GM21529 (cell line): ENCODE measurements around the gene MAFG.

Experiments
- ATAC-seq: cut with Tn5 transposase; IDR thresholded peaks from one replicate; pipeline ENCODE4 v1.9.1; 2021; ENCODE audit not compliant: unreplicated experiment

Gene MAFG

DNA sequence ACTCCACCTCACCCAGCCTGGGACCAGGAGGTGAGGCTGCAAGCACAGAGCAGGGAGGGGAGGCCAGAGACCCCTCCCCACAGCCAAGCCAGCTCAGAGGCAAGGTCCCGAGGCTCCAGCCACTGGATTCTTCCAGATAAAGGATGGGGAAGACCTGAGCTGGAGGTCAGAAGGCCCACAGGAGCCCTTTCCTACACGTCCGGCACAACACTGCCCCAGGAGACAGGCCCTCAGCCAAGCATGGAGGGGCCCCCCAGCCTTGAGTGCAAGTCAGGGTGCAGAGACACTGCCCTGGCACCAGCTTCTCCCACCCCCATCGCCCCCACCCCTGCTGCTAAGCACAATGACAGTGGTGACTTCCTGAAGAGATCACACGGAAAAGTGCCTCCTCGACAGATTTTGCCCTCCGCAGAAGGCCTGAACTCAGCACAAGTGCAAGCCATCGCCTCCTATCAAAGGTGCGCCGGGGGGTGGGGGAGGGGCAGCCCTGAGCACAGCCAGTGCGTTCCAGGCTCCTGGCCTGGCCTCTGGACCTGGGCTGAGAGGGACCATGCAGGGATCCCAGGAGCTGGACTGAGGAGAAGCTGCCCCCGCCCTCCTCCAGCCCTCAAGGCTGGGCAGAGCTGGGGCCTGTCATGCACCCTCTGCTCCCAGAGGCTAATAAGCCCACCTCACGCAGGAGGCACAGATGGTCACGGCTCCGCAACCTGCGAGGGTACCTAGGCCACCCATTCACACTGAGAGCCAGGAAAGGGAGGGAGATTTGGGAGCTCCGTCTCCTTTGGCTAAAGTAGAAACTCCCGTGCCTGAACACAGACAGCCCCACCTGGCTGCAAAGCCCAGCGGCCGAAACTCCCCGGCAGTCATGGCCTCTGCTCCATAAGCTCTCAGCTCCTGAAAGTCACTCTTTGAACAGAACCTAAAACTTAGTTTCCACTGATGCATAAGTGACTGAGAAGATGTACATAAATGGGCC is 2.7 kb downstream of the MAFG start:
- ATAC-seq: no peak

DNA sequence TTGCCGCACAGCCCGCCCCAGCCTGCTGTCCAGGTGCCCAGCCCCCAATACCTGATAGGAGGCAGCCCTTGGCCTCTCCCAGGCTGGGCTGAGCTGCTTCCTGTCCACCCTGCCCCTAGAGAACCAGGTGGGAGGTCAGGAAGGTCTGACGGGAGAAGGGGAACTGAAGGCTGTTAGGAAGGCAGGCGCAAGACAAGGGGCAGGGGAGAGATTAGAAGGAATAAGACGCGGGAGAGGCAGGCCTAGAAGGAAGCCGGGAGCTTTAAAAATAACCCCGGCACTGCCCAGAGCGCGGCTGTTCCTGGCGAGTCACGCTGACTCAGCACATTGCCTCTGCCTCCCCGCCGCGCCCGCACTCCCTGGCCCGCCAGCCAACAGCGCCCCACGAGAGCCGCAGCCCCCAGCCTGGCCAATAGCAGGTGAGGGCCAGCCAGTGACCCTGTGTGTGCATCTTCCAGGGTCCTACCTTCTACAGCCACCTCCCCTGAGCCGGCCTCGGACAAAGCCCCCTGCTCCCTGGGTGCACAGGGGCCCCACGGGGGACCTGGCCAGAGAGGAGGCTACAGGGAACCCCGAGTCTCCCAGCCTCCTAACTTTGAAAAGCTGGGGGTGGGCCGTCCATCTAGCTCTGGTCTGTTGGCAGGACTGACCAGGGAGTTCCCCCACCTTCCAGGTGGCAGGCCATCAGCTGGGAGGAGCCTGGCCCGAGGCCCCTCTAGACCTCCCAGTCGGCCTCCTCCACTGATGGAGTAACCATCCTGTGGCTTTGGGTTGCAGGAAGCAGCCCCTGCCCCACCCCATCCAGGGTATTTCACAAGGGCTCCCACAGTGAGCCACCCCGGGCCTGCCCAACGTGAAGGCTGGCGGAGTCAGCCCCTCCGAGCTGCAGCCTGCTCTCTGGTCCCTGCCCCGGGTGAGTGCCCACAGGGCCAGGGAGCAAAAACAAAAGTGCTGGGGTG is 4.0 kb downstream of the MAFG start:
- ATAC-seq: no peak

DNA sequence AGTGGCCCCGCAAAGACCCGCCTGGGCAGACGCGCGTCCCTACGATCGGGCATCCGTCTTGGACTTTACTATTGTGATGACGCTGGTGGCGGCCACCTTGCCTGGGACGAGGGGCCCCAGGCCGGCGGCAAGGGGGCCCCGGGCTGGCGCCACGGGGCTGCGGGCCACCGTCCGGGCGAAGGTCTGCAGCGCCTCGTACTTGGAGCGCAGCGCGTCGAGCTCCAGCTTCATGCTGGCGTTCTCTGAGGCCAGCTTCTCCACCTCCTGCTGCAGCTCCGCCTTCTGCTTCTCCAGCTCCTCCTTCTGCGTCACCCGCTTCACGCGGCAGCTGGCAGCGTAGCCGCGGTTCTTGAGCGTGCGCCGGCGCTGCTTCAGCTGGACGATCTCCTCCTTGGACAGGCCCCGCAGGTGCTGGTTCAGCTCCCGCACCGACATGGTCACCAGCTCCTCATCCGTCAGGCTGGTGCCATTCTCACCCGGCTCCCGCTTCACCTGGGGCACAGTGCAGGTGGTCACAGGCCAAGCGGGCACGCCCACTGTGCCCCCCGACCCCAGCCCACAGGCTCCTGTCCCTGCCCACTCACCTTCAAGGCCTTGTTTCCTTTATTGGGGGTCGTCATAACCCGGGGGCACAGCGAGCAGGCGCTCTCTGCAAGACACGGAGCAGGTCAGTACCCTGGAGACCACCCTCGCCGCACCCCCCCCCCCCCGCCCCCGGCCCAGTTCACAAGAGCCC is 4.8 kb downstream of the MAFG start:
- no peak for ATAC-seq

DNA sequence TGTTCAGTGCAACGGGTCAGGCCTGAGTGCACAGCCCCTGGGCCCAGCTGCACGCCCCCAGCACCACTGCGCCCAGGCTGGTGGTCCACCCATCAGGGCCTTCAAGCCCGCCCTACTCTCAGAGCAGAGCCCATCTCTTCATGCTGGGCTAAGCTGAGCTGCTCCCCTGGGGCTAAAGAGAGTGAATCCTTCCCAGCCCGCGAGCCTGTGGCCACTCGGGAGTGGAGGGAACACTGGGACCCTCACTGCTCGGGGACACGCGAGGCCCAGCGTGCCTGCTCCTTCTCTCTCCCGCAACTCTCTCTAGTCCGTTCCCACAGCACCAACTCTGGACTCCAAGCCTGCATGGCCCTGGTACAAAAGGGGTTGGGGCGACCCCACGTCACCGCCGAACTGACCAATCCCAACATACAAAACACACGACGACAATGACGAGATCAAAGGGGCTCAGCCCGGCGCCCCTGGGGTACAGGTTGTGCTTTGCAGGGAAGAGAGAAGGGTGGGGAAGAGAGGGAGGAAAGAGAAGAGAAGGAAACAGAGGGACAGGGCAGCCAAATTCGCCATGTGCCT is 5.5 kb downstream of the MAFG start:
- ATAC-seq: no peak

DNA sequence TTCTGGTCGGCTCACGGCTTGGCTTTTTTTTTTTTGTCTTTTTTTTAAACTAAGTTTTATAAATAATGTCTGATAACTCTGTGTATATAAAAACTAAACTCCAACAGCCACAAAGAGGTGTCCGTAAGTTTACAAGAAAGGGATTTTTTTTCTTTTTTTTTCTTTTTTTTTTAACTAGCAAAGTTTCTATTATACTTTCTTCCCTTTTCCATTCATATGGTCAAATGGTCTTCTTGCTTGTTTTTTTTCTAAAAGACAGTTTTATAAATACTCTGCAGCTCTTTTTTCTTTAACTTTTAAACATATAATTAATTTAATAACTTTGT is 6.0 kb downstream of the MAFG start:
- no peak for ATAC-seq

DNA sequence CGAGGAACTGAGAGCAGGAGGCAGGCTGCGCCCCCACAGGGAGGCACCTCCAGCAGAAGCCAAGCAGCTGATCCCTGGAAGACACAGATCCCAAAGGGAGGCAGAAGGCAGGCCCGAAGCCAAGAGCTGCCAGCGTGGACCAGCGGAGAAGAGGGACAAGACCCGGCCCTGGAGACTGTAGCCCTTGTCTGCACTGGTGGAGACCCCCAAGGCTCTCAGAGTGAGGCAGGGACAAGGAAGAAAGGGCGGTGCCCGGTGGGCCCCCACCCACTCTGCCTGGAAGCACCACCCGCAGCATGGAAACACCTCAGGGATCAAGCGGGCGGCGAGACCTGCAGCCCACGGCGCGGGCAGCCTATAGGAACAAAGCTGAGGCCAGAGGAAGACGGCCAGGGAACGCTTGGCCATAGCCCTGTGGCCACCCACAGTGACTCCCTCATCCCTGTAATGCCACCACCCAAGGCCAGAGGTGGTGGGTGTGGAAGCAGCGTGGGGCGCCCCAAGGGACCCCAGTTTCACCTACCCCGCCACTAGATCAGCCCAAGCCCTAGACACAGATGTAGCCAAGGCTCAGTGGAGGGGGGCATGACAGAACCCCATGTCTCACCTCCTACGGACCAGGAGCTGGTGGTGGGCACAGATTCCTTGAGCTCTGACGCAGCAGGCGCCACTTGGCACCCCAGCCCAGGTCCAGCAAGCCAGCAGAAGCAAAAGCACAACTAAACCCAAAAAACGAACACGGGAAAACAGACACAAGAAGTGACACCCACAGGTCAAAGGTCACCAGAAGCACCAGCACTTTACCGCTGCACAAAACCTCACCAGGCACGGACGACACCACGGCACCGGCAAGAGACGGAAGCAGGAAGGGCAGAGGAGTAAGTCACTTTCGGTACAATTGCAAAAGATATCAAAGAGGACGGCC is 6.7 kb downstream of the MAFG start:
- no peak for ATAC-seq

DNA sequence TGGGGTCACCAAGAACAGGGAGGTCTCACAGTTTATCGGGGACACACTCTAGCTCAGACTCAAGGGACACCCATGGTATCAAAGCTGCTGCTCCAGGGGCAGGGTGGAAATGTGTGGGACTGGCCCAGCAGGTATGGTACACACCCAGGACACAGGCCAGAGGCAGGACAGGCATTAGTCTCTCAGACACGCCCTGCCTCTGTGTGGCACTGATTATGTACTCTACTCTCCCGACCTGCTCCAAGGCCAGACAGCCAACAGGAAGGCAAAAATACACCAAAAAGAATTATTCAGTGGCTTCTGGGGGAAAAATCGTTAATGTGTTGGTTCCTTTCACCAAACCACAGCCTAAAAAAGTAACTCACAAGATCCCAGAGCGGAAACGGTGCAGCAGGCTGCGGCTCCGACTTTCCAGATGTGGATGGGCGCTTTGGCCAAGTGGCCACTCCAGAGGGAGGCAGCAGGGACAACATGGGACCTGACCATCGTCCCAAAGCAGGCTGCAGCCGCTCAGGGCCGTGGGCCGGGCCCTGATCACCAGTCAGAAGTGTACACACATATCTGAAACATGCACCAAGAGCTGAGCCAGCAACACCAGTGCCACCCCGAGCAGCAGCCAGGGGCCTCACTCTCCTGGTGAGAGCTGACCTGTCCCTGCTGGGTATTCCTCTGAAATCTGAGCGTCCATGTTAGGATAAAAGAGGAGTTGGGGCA is 8.5 kb downstream of the MAFG start:
- no peak for ATAC-seq

DNA sequence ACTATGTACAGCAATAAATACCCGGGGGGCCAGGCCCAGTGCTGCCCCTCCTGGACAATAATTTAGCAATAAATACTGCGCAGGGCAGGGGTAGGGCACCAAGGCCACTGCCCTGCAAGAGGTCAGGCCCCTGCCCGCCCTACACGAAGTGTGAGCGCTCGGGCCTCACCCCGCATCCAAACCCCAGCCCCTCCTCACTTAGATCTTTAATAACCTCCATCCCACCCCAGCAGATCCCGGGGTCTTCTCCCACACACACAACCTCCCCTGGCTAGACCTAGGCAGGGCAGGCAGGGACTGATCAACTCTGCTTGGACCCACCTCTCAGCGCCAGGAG is 9.2 kb downstream of the MAFG start:
- ATAC-seq: peak; percentile 27

DNA sequence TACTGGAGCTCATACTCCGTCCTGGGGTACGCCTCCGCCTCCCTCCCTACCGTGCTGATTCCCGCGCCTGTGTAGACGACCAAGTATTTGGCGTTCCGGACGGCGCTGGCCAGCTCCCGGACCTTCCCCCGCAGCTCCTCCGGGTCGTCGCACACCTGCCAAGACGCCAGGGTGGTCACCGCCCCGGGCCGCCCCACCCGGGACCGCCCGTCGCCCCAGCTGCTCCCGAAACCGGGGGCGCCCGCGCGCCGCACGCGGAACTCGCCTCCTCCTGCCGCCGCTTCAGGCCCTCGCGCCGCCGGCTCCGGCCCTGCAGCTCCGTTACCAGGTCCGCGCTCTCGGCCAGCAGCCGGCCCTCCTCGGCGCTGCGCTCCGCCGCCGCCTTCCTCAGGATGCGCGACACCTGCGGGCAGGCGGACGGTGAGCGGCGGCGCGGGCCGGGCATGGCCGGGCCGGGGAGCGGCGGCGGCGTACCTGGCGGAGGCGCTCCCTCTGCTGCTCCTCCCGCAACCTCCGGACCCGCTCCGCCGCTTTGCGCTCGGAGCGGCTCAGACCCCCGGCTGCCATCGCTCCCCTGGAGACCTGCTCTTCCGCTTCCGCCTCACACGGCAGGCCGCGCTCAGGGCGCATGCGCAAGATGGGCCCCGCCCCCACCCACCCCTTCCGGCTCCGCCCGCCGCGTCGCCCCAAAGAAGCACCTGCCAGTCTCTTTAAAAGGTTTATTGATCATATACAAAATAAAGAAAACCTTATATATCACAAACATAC is 9.8 kb downstream of the MAFG start, which contains the start of gene SIRT7:
Gene SIRT7, minus strand, starts transcription at position 612 of the 768 bp plus-strand sequence. Its CDS starts 45 bp downstream, at position 567.
- ATAC-seq: peak; percentile 69

DNA sequence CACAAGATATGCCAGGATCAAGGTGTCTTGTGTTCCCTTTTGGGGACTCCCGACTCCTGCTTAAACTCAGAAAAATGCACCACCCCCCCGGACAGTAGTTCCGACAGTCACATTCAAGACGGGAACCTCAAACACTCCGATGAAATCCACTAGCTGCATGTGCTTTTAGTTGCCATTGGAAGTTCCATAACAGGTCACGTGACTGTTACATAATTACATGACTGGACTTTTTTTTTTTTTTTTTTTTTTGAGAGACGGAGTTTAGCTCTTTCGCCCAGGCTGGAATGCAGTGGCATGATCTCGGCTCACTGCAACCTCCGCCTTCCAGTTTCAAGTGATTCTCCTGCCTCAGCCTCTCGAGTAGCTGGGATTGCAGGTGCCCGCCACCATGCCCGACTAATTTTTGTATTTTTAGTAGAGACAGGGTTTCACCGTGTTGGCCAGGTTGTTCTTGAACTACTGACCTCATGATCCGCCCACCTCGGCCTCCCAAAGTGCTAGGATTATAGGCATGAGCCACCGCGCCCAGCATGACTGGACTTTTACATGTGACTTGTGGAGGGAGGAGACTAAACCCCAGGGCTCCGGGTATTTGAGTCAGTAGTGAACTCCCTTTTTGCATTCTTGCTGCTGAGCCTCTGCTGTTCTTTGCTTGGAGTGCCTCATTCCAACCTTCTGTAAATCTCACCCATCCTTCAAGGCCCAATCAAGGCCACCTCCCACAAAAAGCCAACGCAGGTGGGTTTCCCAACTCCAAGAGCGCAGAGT is 11.1 kb downstream of the MAFG start:
- ATAC-seq: no peak

DNA sequence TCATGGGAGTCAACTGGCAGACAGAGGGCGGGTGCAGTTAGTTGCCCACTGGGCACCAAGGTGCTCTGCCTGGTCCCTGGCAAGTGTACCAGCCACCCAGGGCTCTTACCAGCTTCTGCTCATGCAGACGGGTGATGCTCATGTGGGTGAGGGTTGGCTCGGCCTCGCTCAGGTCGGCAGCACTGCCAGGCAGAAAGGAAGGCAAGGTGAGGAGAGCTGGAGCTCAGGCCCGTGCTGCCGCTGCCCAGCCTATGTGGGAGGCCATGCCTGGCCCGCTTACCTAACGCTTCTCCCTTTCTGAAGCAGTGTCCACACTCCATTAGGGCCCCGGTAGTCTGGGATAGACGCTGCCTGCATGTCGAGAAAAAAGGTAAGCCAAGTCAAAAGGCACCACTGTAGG is 12.2 kb downstream of the MAFG start:
- no peak for ATAC-seq

DNA sequence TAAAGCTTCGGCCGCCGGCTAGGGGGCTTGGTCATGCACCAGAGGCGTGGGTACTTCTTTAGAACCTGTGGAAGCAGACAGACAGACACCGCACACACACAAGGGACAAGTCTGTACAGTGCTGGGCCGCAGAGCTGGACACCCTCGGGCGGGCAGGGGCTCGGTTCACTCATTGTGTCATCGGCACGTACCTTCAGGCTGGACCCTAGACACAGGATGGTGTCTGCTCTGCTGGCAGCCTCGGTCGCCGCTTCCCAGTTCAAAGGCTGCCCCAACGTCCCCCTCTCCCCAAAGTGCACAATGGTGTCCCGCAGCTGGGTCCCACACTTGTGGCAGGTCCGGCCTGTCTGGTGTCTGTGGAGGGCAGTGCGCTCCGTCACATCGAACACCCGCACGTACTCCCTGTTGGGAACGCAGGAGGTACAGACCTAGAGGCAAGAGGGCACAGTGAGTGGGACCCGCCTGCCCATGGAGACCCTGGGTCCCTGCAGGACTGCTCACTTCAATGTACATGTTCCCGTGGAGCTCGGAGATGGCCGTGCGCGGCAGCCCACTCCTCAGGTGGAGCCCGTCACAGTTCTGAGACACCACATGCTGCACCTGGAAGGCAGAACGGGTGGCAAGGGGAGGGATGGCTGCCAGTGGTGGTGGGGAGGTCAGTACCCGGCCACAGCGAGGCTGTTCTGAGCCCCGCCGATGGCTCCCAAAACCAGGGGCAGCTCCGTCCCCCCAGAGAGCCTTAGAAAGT is 13.3 kb downstream of the MAFG start:
- ATAC-seq: no peak

DNA sequence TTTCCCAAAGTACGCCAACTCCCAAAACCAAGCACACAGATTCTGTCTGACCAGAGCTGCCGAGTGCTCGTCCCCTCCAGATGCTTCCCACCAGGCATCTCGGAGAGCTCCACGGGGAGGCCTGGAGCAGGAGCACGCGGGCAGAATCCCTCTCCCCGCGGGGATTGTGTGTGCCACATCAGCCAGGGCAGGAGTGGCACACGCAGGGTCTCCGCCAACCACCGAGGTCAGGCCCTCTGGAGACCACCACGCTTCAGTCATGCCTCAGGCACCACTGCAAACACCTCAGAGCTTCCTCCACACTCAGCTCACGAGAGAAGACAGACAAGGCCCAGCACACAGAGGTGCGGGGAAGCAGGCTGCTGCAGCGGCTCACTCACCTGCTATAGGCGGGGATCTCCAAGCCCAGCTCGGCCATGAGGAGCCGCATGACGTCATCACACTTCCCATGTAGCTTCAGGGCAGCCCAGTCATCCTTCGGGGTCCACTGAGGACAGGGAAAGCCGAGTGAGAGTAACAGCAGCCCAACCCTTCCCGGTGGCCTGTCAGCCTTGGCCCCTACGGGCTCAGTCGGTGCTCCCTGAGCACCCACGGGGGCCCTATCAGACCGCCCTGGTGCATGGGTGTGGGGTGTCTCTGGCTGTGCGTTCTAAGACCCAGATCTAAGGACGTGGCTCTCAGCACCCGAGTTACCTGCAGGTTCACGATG is 14.0 kb downstream of the MAFG start:
- ATAC-seq: no peak

DNA sequence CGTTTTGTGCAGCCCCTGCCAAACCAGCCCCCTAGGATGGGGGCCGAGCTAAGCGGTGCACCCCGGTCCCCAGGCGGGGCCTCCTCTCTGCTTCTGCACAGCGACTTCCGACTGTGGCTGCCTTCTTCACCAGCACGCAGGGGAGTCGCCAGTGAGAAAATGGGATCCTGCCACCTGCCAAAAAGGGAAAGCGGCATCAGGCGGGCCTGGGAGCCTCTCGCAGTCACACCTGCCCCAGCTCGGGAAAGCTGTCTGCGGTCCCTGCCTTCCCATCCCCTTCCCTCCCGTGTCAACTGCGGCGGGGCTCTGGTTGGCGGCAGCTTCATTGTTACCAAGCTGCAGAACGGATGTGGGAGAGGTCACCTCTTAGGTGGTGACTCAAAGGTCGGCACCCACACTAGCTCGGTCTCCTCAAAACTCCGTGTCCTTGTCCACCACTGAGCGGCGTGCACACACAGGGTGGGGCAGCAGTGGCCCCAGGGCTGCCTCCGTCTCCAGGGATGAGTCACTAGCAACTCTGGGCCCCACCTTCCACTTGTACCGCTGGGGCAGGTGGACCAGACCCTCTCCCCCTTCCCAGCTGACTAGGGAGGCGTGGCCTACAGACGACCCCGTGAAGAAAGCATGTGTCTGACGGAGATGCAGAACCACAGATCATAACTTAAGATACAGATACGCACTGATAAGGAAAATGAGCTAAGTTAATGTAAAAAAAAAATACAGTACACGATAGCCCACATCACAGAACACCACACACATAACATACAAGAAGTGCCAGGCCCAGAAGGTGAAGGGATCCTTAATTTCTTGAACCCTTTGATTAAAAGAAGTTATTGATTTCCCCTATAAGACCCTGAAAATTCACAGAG is 14.9 kb downstream of the MAFG start:
- ATAC-seq: no peak

DNA sequence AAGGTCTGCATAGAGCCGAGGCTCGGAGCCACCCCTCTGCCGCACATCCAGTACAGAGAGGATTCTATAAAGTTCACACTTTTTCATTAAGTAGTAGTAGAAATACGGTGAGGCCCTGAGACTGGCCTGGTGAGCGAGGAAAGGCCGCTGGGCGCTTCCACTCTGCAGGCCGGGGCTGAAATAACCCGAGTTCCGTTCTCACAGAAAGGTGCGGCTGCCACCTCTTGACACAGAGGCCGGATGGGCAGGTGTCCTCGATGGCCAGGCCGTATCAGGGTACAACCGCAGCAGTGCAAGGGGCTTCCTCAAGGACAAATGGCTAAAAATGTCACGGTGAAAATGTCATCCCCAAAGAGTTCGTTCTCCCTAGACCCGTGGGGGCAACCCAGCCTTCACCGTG is 15.6 kb downstream of the MAFG start:
- no peak for ATAC-seq
